IMR-90 (cell line): ENCODE results near the gene RASGEF1C. TPM values are rescaled to one million over a fixed set of nuclear protein-coding genes. Genes with fewer than 3 reads are reported as not detected.

Experiments
- ATAC-seq: fragments of 200-7000 bp; cut with Tn5 transposase; 2 replicates; pipeline ENCODE4 v1.9.1; 2020; ENCODE audit warnings: low read depth, mild to moderate bottlenecking, moderate library complexity
- BruUV-seq: library from RNA; stranded (reverse); fragments of 400-500 nt; replicated peaks from 2 replicates; lab custom pipeline; 2021; lab: Mats Ljungman, UMichigan
- CTCF ChIA-PET: fragments of 300-600 bp; formaldehyde crosslinking; extraction: SDS; loops from one replicate; lab custom pipeline; 2021; ENCODE audit warnings: antibody characterized with exemption; lab: Yijun Ruan, JAX
- POLR2A ChIA-PET: fragments of 300-600 bp; sonication (Branson Sonifier 250); formaldehyde crosslinking; loops from one replicate; lab custom pipeline; 2022; ENCODE audit warnings: antibody characterized with exemption; ENCODE audit not compliant: unreplicated experiment; lab: Charles Lee
- DNase-seq: peaks from one replicate; pipeline ENCODE4 v3.0.0; 2013
- H2AFZ ChIP-seq: replicated peaks from 2 replicates; pipeline ENCODE3; 2013; ENCODE audit warnings: low read length, mild to moderate bottlenecking; ENCODE audit not compliant: poor library complexity
- H2AK5ac ChIP-seq: 2 replicates; pipeline ENCODE4 v1.6.1; 2013; ENCODE audit warnings: low read depth, low read length, inconsistent platforms
- H2AK9ac ChIP-seq: replicated peaks from 2 replicates; pipeline ENCODE3; 2013; ENCODE audit warnings: mild to moderate bottlenecking, low read depth, low read length, moderate library complexity; ENCODE audit not compliant: poor library complexity
- H2BK120ac ChIP-seq: 2 replicates; pipeline ENCODE4 v1.6.1; 2013; ENCODE audit warnings: low read depth, low read length, inconsistent platforms
- H2BK15ac ChIP-seq: 3 replicates; pipeline ENCODE4 v1.6.1; 2013; ENCODE audit warnings: low read depth, low read length, inconsistent platforms
- H2BK20ac ChIP-seq: 2 replicates; pipeline ENCODE4 v1.6.1; 2013; ENCODE audit warnings: low read depth, mild to moderate bottlenecking, inconsistent platforms, low read length, moderate library complexity
- H2BK5ac ChIP-seq: 2 replicates; pipeline ENCODE4 v1.6.1; 2013; ENCODE audit warnings: mild to moderate bottlenecking, low read depth, low read length, inconsistent platforms; ENCODE audit not compliant: poor library complexity, severe bottlenecking
- H3K14ac ChIP-seq: replicated peaks from 2 replicates; pipeline ENCODE4 v1.6.1; 2013; ENCODE audit warnings: low read depth, low read length, inconsistent platforms
- H3K18ac ChIP-seq: 2 replicates; pipeline ENCODE4 v1.6.1; 2013; ENCODE audit warnings: low read depth, low read length, control low read depth
- H3K23ac ChIP-seq: 2 replicates; pipeline ENCODE4 v1.6.1; 2013; ENCODE audit warnings: low read depth, low read length, inconsistent platforms
- H3K27ac ChIP-seq: 2 replicates; pipeline ENCODE4 v1.5.1; 2013; ENCODE audit warnings: mild to moderate bottlenecking, control low read depth, low read length; ENCODE audit not compliant: insufficient read depth
- H3K27me3 ChIP-seq: 2 replicates; pipeline ENCODE4 v1.6.1; 2013; ENCODE audit warnings: low read length; ENCODE audit not compliant: control insufficient read depth, insufficient read depth
- H3K36me3 ChIP-seq: 2 replicates; pipeline ENCODE4 v1.6.1; 2013; ENCODE audit warnings: low read length, mixed read lengths; ENCODE audit not compliant: control insufficient read depth, insufficient read depth
- H3K4ac ChIP-seq: 2 replicates; pipeline ENCODE4 v1.6.1; 2013; ENCODE audit warnings: low read depth, low read length, inconsistent platforms
- H3K4me1 ChIP-seq: 2 replicates; pipeline ENCODE4 v1.6.1; 2013; ENCODE audit warnings: low read length, mixed read lengths; ENCODE audit not compliant: control insufficient read depth, insufficient read depth
- H3K4me2 ChIP-seq: 2 replicates; pipeline ENCODE4 v1.6.1; 2013; ENCODE audit warnings: low read depth, mild to moderate bottlenecking, control low read depth, low read length, moderate library complexity
- H3K4me3 ChIP-seq: 2 replicates; pipeline ENCODE4 v1.5.1; 2013; ENCODE audit warnings: low read depth, mild to moderate bottlenecking, control low read depth, low read length, moderate library complexity; ENCODE audit not compliant: insufficient read depth
- H3K56ac ChIP-seq: 2 replicates; pipeline ENCODE4 v1.6.1; 2013; ENCODE audit warnings: low read length, inconsistent platforms; ENCODE audit not compliant: insufficient read depth; ENCODE audit errors: extremely low read depth
- H3K79me1 ChIP-seq, 2 experiments: 2 replicates each; pipeline ENCODE4 v1.6.1; 2013; ENCODE audit warnings: low read length in 2 of 2, inconsistent platforms in 1 of 2, low read depth in 1 of 2
- H3K9ac ChIP-seq: 2 replicates; pipeline ENCODE4 v1.6.1; 2013; ENCODE audit warnings: low read depth, low read length, control low read depth
- H3K9me1 ChIP-seq: 2 replicates; pipeline ENCODE4 v1.6.1; 2013; ENCODE audit warnings: low read length, inconsistent platforms; ENCODE audit not compliant: insufficient read depth
- H3K9me3 ChIP-seq: 2 replicates; pipeline ENCODE4 v1.6.1; 2013; ENCODE audit warnings: low read length; ENCODE audit not compliant: control insufficient read depth, insufficient read depth
- H4K20me1 ChIP-seq: 2 replicates; pipeline ENCODE4 v1.6.1; 2013; ENCODE audit warnings: low read length, inconsistent platforms; ENCODE audit not compliant: insufficient read depth
- H4K5ac ChIP-seq: 2 replicates; pipeline ENCODE4 v1.6.1; 2013; ENCODE audit warnings: mild to moderate bottlenecking, low read depth, low read length, control low read depth
- H4K8ac ChIP-seq, 2 experiments: 2 replicates each; pipeline ENCODE4 v1.6.1; 2013; ENCODE audit warnings: low read depth in 2 of 2, low read length in 2 of 2, control low read depth in 1 of 2, inconsistent platforms in 1 of 2
- H4K91ac ChIP-seq: 2 replicates; pipeline ENCODE4 v1.6.1; 2013; ENCODE audit warnings: low read depth, low read length, inconsistent platforms; ENCODE audit not compliant: insufficient read depth
- BHLHE40 ChIP-seq: fragments of 150-350 bp; IDR thresholded peaks from 2 replicates; pipeline ENCODE4 v1.6.1; 2016; ENCODE audit warnings: mild to moderate bottlenecking, low read depth, low read length
- CEBPB ChIP-seq: IDR thresholded peaks from 2 replicates; pipeline ENCODE4 v1.6.1; 2012; ENCODE audit warnings: low read depth, low read length, improper control_type of control experiment
- CHD1 ChIP-seq: IDR thresholded peaks from 2 replicates; pipeline ENCODE4 v1.6.1; 2012; ENCODE audit warnings: low read depth, low read length, improper control_type of control experiment
- CTCF ChIP-seq: conservative IDR thresholded peaks from 2 replicates; pipeline ENCODE4 v1.5.1; 2012; ENCODE audit warnings: mild to moderate bottlenecking, low read depth, low read length, improper control_type of control experiment
- FOS ChIP-seq: fragments of 150-350 bp; IDR thresholded peaks from 2 replicates; pipeline ENCODE4 v1.6.1; 2016; ENCODE audit warnings: low read depth, low read length
- MAFK ChIP-seq: IDR thresholded peaks from 2 replicates; pipeline ENCODE4 v1.6.1; 2012; ENCODE audit warnings: low read depth, low read length, improper control_type of control experiment
- MAZ ChIP-seq: IDR thresholded peaks from 2 replicates; pipeline ENCODE4 v1.6.1; 2012; ENCODE audit warnings: low read depth, mild to moderate bottlenecking, low read length, improper control_type of control experiment, moderate library complexity, borderline replicate concordance
- MXI1 ChIP-seq: IDR thresholded peaks from 2 replicates; pipeline ENCODE4 v1.6.1; 2012; ENCODE audit warnings: low read depth, mild to moderate bottlenecking, low read length, moderate library complexity, borderline replicate concordance
- NFE2L2 ChIP-seq: fragments of 150-350 bp; IDR thresholded peaks from 2 replicates; pipeline ENCODE4 v1.6.1; 2016; ENCODE audit warnings: low read depth, mild to moderate bottlenecking, low read length
- POLR2A ChIP-seq: IDR thresholded peaks from 2 replicates; pipeline ENCODE4 v1.6.1; 2012; ENCODE audit warnings: mild to moderate bottlenecking, low read depth, low read length
- RAD21 ChIP-seq: IDR thresholded peaks from 2 replicates; pipeline ENCODE4 v1.6.1; 2012; ENCODE audit warnings: low read length, improper control_type of control experiment
- RCOR1 ChIP-seq: IDR thresholded peaks from 2 replicates; pipeline ENCODE4 v1.6.1; 2012; ENCODE audit warnings: mild to moderate bottlenecking, low read length, improper control_type of control experiment; ENCODE audit not compliant: insufficient replicate concordance
- RFX5 ChIP-seq: IDR thresholded peaks from 2 replicates; pipeline ENCODE4 v1.8.0; 2012; ENCODE audit warnings: low read depth, mild to moderate bottlenecking, low read length, moderate library complexity
- SMC3 ChIP-seq: fragments of 150-350 bp; IDR thresholded peaks from 2 replicates; pipeline ENCODE4 v1.6.1; 2016; ENCODE audit warnings: low read depth, mild to moderate bottlenecking, antibody characterized with exemption, low read length, moderate library complexity
- USF2 ChIP-seq: fragments of 150-350 bp; IDR thresholded peaks from 2 replicates; pipeline ENCODE4 v1.6.1; 2017; ENCODE audit warnings: mild to moderate bottlenecking, antibody characterized with exemption, low read length, low read depth
- WGBS, 2 experiments: methylation state at CpG; one replicate each; pipeline versions ENCODE4 v1.1.5 to v1.1.7; 2013; ENCODE audit warnings: missing lambda C conversion rate in 2 of 2; ENCODE audit not compliant: insufficient read length in 1 of 2; ENCODE audit errors: extremely low coverage in 2 of 2; 5-methylcytosine and 5-hydroxymethylcytosine counted together
- dilution Hi-C: fragments of 300-500 bp; cut with HindIII; formaldehyde crosslinking; loops from one replicate; pipeline ENCODE4 v1.14.3; 2018; ENCODE audit warnings: low sequenced_read_pairs; ENCODE audit not compliant: unreplicated experiment
- in situ Hi-C: fragments of 300-500 bp; cut with MboI; formaldehyde crosslinking; loops from 3 replicates; pipeline ENCODE4 v1.14.3; 2019; ENCODE audit warnings: low sequenced_read_pairs, inconsistent platforms, mixed read lengths
- intact Hi-C: fragments of 100-400 bp; cut with micrococcal nuclease; formaldehyde crosslinking; loops from 2 replicates; pipeline ENCODE4 v1.10.0; 2022
- polyA plus RNA-seq, 3 experiments: library from polyadenylated mRNA; depleted of rRNA; stranded (reverse); fragments of >200 nt; gene quantifications; 2 replicates each; pipeline ENCODE4 v1.2.3, GENCODE V29; 2012; ENCODE audit warnings: low replicate concordance in 1 of 3
- total RNA-seq: library from RNA; depleted of rRNA; stranded (reverse); fragments of >200 nt; gene quantifications from 2 replicates; pipeline ENCODE4 v1.2.3, GENCODE V29; 2012
- TF ChIP-seq, protein P1 (sequence below): fragments of 150-350 bp; IDR thresholded peaks from 2 replicates; pipeline ENCODE4 v1.6.1; 2016; ENCODE audit warnings: low read depth, mild to moderate bottlenecking, low read length, moderate library complexity, borderline replicate concordance

Gene RASGEF1C
- total and polyA plus RNA-seq, 2 of the 4 experiments (the other 2 are of a cell fraction), result not detected

- Histone ChIP-seq H3K27me3 (peaks cover 1% of the 10 kb centered on the region; the same call in 1 of the 2 replicates), H2BK120ac (no peak overlapping the region), H4K20me1 (no peaks in the 10 kb centered on the region; the same call in 1 of the 2 replicates), H2AK5ac (no peak overlapping the region), H3K56ac (no peak overlapping the region), H3K23ac (no peak overlapping the region), H3K9ac (no peak overlapping the region), H2AFZ (no peak overlapping the region), H2BK20ac (no peak overlapping the region), H3K27ac (no peak overlapping the region), H3K14ac (no peak overlapping the region), H3K18ac (no peak overlapping the region), H4K8ac (no peak overlapping the region), H3K9me1 (no peaks in the 10 kb centered on the region), H3K79me1 (no peaks in the 10 kb centered on the region), H2BK5ac (no peak overlapping the region), H3K9me3 (peaks cover 4% of the 10 kb centered on the region; the same call in 1 of the 2 replicates), H3K4me2 (no peak overlapping the region), H3K4me1 (no peaks in the 10 kb centered on the region), H4K91ac (no peak overlapping the region), H3K36me3 (no peaks in the 10 kb centered on the region), H4K5ac (no peak overlapping the region), H2BK15ac (no peak overlapping the region), H2AK9ac (no peak overlapping the region), H3K4ac (no peak overlapping the region), H3K4me3 (no peak overlapping the region)
- intact Hi-C loops (no loop called here), dilution Hi-C loops (no loop called here), in situ Hi-C loops (no loop called here)
- TF ChIP-seq USF2 (no peak), CEBPB (no peak), FOS (no peak), MXI1 (no peak), NFE2L2 (no peak), MAZ (no peak), RFX5 (no peak), CTCF (no peak), RCOR1 (no peak), MAFK (no peak), BHLHE40 (no peak), POLR2A (no peak), RAD21 (no peak), SMC3 (no peak), CHD1 (no peak)
- TF ChIP-seq, protein P1, sequence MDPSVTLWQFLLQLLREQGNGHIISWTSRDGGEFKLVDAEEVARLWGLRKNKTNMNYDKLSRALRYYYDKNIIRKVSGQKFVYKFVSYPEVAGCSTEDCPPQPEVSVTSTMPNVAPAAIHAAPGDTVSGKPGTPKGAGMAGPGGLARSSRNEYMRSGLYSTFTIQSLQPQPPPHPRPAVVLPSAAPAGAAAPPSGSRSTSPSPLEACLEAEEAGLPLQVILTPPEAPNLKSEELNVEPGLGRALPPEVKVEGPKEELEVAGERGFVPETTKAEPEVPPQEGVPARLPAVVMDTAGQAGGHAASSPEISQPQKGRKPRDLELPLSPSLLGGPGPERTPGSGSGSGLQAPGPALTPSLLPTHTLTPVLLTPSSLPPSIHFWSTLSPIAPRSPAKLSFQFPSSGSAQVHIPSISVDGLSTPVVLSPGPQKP, result no peak
- no peak for ATAC-seq
- no TSS peak for BruUV-seq
- no peak for DNase-seq
- CTCF ChIA-PET, result no interaction called here
- POLR2A ChIA-PET, result no interaction called here
- WGBS, 2 experiments, result 80% methylated on average over 2 of the region's 9 CpGs; no CpG with 5 or more reads in 1 of the 2 experiments
These were observed 106.4 kb downstream of the RASGEF1C start for GRCh38 chr5:180102636-180103035.
